NCI-H2029 (cell line): ENCODE results near the gene ZBTB16.

ENCODE experiments used
- DNase-seq: peaks from one replicate; lab custom pipeline; 2025; lab: John Stamatoyannopoulos, UW

Gene ZBTB16

DNA sequence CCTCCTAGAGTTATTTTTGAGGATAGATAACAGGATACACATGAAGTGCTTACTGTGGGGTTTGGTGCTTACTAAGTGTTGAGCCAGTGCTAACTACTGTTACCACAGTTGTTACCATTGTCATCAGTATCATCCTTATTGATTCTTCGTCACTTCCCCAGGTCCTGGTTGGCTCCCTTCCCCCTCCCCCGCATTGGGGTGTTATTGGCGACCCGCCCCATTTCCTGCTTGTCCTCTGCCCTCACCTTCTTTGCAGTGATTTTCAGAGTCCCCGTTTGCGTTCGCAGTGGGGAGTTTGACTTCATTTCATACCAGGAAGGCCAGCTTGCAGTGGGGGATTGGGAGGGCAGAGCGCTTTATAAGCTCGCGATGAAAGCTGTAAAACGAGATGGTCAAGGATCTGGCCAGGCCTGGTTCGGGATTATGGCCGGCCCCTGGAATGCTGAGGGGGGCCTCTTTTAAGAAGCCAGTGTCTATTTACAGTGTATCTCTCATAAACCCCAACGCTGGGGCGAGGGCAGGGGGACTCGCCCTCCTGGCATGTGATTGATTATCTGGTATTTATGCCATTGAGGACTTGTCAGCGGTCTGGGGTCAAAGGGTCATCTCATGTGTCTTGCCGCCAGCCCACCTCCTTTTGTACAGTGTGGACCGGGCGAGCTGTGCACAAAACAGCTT is 152.1 kb downstream of the ZBTB16 start:
- no peak for DNase-seq

DNA sequence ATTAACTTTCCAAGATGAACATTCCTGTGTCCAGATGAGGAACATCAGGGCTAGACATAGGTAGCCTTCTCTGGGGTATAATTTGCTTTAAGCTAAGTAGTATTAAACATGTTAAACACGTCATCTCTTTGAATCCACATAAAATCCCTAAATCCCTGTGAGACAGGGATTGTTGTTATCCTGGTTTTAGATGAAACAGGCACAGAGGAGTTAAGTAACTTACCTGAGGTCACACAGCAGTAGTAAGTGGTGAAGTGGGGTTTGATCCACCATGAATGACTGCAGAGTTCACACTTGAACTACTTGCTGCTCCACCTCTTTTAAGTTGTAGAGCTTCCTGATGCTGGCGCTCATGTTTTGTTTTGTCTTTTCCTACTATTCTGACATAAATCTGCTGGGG is 154.1 kb downstream of the ZBTB16 start:
- DNase-seq = no peak

DNA sequence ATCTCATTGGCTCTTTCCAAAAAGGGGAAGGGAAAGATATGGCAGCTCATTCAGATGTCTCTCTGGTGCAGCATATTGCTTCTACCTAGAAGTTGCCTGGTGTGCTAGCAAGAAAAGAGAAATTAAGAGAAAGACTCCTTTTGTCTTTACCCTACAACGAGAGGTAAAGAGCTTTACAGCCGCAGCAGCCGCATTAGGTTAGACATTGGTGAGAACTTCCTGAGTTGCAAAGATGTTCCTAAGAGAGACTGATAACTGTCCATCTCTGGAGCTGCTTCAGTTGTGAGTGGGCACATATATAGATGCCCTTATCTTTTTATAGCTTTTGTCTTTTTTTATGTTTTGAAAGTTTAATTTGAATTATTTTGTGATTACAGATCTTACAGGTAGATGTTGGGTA is 155.9 kb downstream of the ZBTB16 start:
- DNase-seq = no peak

DNA sequence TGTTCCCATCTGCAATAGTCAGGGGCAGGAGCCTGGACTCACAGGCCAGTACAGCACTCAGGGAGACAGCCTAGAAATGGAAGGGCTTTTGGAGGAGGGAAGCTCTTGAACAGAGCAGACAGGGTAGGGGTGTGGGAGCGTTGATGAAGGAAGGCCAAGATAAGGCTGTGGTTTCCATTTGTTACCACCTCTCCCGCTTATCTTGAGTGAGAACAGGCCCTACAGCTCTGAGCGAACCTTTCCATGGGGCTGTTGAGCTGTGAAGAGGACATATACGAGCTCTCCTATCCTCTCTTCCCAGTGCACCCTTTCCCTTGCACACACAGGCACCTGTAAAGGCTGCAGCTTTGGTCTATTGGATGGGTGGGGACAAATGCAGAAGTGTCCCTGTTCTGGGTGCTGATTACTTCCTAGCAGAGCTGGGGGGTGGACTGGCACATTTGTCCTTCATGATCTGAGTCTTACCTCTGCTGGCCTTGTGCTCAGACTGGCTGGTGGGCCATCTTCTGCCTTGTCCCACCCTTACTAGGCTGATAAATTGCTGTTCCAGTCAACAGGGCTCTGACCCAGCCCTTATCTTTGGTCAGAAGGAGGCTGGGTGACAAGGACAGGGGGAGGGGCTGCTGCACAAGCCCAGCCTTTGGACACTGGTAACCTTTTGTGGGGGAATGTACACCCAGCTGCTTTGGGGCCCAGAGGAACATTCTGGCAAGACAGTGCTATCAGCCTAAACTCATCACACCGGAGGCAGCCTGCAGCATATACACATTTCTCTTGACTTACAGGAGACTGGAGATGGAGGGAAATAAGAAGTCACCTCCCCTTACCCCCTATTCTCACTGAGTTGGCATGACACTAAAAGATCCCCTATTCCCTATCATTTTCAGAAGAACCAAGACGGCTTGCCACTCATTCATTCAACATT is 156.6 kb downstream of the ZBTB16 start:
- no peak for DNase-seq

DNA sequence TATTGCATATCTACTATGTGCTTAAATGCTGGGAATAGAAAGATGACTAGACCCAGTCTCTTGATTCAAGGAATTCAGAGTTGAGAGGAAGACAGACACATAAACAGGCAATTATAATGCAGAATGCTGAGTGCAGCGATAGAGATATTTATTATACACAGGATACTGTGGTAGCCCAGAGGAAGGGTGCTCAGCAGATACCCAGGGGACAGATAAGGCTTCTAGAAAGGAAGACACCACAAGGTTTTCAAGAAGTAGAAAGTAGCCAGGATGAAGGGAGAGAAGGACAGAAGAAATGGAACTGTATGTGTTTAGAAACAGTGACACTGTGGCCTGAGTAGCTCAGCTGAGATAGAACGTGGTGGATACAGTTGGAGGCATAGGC is 157.3 kb downstream of the ZBTB16 start:
- no peak for DNase-seq

DNA sequence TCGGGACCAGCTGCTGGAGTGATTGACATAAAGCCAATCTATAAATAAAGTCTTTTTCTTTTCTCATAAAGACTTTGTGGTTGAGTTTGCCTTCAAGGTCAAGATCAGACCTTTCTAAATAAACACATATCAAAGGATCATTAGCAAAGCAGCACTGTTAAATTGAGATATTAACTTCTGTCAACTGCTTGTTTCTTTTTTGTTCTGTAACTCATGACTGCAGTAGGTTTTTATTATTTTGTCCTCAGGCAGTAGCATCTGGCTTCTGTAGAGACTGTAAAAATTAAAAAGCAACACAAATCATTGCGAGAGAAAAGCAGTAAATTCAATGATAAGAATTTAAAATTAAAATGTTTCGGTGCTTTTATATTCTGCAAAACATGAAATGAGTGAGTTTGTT is 159.0 kb downstream of the ZBTB16 start:
- no peak for DNase-seq

DNA sequence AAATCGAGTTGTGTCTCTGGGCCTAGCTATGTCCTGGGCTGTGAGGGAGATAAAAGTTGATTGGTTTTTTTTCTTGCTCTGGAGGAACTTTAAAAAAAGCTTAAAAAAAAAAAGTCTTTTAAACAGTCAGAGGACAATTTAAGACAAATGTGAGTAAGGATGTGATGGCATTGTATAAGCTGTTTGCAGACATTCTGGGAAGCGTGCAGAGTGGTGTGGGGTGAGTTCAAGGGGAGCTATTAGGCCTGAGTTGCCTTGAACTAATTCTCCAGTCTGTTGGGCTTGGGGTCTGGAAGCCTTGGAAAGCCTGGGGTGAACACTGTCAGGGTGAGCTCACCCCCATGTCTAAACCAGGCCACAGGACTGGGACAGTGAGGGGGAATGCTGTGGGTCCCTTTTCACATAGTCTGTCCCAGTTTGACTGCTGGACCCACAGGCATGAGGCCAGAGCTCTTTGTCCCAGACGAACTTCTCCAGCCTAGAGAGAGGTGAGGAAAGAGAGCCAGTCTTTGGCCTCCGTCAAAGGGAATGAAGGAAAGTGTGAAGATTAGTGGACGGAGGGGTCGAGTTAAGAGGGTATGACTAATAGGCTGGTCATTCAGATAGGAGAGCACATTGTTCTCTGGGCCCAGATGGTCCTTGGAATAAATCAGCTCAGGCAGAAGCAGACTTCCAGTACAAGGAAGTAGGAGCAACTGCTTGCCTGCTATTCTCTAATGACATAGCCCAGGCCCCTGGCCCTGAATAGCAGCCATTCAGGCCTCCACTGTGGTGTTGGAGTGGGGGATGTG is 160.2 kb downstream of the ZBTB16 start:
- no peak for DNase-seq

DNA sequence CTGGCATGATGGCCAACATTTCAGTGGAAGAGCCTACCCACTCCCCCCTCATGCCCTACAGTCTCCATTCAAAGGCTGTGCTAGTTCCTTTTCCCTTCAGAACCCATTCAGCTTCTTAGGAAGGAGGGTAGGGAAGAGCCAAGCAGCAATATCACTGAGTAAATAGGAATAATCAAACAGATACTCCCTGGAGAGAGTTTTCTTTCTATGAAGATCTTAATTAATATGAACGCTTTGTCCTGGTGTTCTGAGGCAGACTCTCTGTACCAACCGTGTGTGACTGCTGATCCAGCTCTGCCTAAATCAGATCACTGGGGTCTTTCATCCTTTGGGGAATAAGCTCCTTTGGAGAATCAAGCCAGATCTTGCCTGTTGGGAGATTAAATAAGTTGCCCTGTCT is 161.5 kb downstream of the ZBTB16 start:
- DNase-seq = no peak

DNA sequence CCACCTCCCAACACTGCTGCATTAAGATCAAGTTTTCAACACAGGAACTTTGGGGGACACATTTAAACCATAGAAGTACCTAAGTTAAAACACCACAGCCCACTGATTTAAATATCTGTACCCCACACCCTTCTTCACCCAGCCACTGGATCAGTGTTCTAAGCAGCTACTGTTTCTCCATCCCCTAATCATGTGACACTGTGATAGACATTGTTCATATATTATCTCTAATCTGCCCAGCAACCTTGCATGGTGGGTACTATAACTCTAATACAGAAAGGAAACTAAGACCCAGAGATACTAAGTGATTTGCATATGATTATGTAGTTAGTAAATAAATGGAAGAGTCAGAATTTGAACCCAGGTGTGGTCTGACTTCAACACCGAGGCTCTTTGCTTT is 166.2 kb downstream of the ZBTB16 start:
- no peak for DNase-seq

DNA sequence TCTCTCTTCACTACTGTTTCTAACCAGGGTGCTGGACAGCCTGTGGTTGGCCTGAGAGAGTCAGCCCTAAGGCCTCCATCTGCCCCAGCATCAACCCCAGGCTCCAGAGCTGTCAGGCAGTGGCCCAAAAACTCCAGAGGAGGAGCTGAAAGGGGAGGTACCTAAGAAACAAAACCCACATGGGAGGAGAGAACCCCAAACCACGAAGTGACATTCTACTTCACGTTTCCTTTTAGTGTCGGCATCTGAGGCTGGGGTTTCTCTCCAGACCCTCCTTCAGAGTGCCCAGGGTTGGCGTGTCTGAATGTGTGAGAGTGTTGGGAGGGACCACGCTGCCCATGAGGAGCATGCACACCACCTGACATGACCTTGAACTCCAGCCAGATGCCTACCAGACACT is 166.8 kb downstream of the ZBTB16 start:
- no peak for DNase-seq

DNA sequence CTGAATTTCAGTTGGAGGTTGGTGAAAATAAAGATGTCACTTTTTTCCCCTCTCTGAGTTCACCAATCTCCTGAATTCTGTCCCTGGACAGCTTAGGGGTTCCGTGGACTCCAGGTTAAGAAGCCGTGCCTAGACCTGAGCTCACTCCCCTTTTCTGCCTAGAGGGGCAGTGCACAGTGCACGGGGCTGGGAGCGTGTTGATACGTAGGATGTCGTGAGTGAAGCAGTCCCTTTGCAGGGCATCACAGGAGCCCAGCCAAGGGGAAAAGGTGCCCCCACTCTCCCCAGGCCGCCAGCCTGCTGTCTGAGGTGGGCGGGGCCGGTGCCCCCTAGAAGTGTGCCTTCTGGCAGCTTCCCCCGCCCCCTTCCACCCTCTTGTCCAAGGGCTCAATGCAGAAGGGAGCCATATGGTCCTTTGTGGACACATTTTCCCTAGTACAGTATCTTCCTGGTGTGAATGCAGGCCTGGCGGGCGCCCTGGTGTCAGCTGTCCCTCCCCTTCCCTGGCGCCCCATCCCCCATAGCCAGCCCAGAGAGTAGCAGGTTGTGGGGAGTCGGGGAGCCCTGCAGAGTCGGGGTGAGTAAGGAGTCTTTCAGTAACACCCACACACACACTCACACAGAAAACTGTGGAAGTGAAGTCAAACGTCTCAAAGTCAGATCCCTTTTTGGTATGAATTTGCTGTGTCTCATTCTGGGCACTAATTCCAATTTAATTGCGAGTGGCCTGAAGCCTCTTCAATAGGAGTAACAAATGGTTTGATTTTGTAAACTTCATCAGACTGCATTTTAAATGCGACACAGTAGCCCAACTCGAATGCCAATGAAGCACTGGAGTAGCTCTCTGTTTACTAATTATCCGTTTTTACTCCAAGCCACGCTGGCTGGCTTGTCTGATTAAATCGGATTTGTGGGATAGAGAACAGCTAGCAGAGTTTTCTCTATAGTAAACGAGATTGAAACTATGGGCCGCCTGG is 169.2 kb downstream of the ZBTB16 start:
- DNase-seq = no peak

DNA sequence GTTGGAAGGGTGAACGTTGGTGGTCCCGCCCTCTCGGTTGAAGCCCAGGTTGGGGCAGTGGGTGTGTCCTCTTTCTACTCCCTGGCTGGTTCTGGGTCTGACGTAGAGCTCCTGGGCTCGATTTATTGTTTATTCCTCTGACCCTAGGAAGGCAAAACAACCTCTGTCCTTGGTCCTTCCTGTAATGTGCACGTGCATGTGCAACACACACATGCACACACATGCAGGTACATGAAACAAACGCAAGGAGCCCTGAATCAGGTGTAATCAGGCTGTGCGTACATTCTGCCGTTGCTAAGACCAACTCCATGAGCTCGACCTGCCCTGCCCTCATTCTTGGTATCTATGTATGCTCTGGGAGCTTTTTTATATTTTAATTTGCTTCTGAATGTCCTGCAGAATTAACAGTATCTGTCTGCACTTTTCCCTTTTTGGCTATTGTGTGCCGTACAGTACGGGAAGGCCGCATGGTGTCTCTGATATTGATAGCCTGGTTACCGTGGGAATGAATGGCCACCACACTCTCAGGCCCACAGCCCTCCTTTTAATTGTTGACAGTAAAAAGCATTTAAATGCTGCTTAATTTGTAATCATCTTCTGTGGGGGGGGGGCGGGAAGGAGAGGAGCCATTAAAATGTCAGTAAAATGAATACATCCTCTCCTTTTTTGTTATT is 170.7 kb downstream of the ZBTB16 start:
- DNase-seq = no peak

DNA sequence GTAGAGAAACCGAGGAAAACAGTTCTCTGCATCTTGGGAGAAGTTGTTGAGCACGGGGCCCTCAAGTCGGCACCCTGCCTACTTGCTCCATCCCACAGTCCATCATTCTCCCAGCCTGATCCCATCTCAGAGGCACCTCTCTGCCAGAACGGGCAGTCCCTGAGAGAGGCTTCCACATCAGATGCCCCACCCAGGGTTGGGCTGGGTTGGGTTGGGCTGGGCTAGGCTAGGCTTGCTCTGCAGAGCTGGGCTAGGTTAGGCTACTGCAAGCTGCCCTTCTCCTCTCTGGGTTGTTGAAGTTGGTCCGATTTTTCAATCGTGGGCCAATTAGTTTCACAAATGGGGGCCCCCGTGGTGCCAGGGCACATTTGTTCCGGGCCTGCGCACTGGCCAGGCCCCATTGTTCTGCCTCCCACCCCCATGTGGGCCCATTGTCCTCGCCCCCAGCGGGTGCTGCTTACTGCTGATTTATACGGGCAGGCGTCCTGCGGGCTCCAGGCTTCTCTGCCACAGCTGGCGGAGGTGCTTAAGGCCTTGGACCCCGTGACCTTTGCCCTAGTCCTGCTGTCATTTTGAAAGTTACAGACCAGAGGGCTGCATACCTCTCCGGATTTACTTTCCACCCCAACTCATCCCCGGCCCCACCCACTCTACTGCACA is 173.0 kb downstream of the ZBTB16 start:
- DNase-seq = no peak

DNA sequence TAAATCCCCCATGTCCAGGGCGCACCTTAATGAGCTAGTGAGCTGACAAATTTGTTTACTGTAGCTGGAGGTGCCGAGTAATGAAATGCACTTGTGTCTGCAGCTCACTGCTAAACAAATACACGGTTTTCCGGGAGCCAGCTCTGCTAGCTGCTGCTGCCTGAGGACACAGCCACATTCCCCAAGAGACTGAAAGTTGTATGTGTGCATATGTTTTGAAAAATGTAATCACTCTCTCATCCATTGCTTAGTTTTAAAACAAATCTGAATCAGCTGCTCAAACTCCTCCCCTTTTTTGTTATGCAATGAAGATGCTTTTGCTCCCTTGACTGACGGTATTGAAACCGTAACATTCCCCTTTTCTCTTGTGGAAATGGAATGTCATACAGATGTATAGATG is 174.2 kb downstream of the ZBTB16 start:
- peak; percentile 26 for DNase-seq

DNA sequence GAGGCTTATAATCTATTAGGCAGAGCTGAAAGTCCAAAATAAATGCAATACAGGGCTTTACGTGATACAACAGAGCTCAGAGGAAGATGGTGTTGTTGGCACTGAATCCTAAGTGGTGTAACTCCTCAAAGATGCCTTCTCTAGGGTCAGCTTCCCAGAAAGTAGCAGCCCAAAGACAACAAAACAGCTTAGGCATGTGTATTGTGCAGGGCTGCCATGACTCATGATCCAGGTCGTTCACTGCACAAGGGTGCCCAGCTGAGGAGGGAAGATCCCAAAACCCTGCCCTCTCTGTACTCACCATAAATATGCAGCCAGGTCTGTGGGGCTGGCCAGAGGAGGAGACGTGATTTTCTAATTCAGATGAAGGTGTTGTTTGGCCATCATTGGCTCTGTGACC is 177.3 kb downstream of the ZBTB16 start:
- DNase-seq = no peak

DNA sequence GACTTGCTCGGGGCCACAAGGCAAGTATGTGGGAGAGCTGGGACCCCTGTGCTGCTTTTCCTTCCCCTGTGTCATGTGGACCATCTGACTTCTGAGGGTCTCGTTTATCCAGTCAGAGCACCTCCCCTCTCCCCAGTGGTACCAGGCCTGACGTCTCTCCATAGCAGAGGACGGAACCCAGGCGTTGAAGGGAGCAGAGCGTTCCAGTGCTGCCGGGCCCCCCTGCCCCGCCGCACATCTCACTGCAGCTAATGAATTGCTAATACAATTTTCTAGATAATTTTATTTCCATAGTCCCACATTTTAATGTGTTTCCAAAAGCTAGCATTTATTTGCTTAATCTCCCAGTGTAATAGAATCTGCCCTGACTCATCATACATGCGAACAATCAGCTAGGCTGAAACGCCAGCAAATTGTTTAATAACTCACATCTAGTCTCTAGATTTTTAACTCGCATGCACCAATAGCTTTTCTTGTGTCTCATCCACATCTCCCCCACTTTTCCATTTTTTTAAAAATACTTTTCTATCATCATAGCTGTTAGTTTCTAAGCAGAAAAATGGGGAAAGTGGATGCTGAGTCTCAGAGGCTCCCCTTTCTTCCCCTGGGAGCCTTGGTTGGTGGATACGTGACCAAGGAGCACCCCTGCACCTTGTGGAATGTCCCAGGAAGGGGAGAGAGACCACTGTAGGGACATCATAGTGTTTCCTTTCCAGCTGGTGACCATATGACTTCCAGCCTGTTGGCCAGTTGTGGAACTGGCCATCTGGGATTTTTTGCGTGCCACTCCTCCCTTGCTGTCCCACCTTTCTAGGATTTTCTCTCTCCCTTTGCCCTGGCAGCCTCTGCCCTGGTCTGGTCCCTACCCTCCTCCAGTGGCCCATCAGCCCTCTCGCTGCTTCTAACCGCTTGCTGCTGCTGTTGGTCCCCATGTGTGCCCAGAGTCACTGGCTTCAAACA is 178.1 kb downstream of the ZBTB16 start:
- no peak for DNase-seq

DNA sequence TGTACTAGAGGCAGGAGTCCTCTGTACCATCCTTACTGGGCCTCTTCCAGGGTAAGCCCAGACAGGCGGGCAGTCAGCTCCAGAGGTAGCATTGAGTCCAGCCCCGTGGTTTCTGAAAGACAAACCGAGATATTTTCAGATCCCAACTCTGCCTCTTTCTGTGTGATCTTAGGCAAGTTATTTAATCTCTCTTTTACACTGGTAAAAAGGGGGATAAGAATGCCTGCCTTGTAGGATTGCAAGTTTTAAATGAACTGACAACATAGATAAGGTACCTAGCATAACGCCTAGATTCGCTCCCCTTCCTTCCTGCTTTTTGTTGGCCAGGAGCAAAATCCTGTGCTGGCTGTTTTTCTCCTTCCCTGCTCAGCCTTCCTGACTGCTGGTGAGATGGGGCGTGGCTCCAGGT is 180.2 kb downstream of the ZBTB16 start:
- no peak for DNase-seq

DNA sequence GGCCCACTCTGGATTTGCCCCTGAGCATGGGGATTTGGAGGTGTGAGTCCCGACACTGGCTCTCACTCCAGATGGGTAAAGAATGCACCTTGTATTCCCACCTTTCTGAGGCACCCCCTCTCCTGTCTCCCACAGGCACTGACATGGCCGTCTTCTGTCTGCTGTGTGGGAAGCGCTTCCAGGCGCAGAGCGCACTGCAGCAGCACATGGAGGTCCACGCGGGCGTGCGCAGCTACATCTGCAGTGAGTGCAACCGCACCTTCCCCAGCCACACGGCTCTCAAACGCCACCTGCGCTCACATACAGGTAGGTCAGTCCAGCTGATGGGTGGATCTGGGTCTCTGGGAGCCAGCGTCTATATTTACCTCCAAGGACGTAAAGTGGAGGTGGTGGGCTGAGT is 182.5 kb downstream of the ZBTB16 start:
- no peak for DNase-seq
